CD4-positive, alpha-beta T cell treated with Interferon gamma for 1 hour (primary cell): ENCODE measurements around the gene ATAD3C.
"Not testable (repeated sequence)": the region's sequence is repeated elsewhere in the genome, so short reads cannot be mapped to it uniquely, and the experiment has no call there.

Experiments
- DNase-seq: peaks from one replicate; pipeline ENCODE4 v3.0.0-alpha.2; 2020

The ATAD3C gene

DNA sequence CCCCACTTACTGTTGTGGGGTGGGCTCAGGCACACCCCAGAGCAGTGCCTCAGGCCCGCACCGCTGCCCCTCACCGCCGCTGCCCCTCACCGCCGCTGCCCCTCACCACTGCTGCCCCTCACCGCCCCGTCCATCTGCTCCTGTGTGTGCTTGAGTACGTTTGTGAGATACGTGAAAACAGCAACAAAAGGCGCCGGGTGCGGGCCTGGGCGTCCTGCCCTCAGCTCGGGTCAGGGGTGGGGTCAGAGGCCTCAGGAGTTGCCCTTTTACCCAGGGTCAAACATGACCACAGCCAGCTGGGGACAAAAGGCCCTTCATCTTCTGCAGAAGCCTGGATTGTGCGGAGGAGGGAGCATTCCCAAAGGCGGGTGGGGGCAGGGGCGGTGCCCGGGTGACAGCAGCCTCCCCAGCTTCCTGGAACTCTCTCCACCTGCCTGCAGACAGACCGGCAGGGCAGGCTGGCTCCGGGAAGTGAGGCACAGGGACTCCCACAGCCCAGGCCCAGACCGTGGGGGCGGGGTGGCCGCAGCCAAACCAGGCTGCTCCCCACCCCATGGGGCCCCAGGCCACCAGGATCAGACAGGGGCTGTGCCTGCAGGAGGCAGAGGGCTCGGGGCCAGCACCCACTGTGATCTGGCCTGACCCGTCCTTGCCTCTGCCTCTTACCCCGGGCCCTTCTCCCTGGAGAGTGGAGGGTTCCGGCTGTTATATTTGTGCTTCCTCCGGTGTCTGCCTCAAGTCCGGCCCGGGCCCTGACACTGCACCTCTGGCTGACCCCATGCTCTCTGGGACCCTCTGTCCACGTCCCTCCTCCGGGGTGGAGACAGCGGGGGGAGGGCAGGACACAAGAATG is 16.3 kb upstream of the ATAD3C start:
- no peak for DNase-seq

DNA sequence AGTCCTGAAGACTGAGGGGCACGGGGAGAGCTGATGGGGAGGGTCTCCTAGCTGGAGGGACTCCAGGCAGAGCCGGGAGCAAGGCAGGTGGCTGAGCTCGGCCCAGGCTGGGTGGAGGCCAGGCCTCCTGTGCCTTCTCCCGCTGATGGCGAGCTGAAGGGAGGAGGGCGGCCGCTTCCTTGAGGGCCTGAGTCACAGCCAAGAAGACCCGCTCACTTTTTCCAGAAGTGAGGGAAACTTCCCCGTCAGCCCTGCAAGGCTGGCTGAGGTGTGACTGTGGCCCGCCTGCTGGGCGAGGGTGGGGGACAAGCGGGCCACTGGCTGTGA is 15.7 kb upstream of the ATAD3C start:
- DNase-seq: no peak

DNA sequence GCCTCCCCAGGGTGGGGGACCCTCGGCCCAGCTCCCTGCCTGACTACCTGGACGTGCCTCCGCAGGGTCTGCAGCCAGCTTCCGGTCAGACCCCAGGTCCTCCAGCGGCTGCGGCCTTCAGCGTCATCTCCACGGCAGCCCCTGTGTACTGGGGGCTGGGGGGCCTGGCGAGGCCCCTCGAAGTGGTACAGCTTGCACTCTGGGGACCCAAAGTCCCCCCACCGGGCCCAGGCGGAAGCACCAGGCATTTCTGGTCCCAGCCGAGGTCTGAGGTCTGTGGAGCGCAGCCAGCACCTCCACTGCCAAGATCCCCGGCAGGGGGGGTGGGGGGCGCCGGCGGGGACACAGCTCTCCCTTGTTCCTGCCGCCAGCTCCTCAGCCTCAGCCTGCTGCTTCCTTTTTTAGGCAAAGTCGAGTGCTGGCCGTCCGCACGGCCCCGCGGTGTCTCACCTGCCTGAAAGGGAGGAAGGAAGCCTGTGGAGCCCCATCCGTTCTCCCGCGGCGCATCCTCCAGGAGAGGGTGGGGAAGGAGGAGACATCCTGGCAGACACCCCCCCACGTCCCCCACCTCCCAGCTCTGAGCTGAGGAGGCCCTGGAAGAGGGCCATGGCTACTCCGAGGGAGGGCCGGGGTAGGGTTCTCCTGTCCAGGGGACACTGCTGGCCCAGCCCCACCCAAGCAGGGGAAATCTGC is 15.2 kb upstream of the ATAD3C start:
- no peak for DNase-seq

DNA sequence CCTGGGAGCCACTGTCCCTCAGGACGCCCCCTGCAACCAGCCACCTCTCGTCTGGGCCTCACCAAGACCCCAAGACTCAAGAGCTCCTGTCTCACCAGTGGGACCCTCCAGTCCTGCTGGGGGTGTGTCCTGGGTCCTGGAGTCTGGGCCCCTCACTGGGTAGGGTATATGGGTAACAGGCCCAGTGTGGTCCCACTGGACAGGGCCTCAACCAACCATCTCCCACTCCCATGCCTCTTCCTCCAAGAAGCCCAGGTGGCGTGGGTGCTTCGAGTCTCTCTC is 14.7 kb upstream of the ATAD3C start:
- DNase-seq: no peak

DNA sequence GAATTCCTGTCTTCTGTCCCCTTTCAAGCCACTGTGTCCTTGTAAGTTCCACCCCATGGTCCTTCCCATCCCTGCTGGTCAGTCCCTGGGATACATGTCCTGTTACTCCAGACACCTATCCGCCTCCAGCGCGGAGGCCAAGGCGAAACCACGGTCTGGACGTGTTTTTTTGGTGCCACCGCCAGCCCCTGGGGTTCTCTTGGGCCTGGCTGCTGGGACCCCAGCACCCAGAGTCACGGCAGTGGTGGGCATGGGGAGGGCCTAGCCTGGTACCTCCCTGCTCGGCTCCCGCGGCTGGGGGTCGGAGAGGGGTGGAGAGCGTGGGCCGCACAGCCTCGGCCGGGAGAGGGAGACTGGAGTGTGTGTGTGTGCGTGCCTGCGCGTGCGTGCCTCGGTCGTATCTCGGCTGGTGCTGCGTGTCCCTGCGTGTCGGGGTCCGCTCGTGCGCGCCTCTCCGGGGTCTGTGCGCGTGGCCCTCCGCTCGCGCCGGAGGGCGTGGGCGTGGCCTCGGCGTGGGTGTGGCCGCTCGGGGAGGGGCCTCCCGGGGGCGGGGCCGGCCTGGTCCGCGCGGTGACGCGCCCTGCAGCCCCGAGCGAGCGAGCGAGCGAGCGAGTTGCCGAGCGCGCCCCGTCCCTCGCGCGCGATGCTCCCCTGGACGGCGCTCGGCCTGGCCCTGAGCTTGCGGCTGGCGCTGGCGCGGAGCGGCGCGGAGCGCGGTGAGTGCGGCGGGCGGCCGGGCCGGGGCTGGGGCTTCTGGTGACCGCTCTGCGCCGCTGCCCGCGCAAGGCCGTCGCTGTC is 14.2 kb upstream of the ATAD3C start, which contains the start of gene VWA1:
Gene VWA1 (plus strand): TSS at position 585 of the 798 bp plus-strand sequence. CDS start 59 bp downstream, at position 644.
- peak; percentile 57 for DNase-seq

DNA sequence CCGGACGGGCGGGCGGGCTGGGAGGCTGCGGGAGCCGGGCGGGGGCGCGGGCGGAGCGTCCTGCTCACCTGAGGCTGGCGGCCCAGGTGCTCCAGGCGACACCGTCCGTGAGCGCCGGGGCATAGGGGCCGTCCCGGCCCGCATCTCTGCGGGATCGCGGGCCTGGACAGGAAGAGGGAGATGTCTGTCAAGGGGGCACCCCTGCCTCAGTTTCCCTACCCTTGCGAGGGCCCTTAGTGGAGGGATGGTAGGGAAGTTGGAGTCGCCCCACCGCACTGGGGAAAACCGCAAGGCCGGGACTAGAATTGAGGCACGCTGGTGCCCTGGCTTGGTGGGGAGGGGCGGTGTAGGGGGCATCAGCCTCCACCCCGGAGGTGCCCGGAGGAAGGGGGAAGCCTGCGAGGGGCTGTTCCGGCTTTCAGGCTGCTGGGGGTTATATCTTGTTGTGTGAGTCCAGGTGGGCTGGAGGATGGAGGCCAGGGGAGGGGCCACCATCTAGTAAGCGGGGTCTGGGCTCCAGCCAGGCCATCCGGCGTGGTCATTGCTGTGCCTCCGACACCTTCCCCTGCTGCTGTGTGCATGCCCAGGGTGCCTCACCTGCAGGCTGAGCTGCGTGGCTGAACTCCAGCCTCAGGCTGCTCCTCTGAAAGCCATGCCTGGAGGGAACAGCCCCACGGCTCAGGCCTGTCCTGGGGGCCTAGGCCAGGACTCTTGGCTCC is 13.4 kb upstream of the ATAD3C start:
- DNase-seq: no peak

DNA sequence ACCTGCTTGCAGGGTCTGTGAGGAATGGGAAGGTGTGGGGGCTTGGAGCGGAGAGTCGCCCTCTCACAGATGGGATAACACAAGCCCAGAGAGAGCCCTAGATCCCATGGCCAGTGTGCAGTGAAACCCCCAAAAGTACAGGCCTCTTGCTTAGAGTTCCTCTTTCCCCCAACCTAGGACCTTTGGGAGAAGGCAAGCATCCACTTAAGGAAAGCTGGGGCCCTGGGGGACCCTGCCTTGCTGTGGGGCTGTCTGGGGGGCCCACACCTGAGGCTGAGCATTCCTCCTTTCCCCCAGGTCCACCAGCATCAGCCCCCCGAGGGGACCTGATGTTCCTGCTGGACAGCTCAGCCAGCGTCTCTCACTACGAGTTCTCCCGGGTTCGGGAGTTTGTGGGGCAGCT is 12.9 kb upstream of the ATAD3C start:
- DNase-seq: no peak

DNA sequence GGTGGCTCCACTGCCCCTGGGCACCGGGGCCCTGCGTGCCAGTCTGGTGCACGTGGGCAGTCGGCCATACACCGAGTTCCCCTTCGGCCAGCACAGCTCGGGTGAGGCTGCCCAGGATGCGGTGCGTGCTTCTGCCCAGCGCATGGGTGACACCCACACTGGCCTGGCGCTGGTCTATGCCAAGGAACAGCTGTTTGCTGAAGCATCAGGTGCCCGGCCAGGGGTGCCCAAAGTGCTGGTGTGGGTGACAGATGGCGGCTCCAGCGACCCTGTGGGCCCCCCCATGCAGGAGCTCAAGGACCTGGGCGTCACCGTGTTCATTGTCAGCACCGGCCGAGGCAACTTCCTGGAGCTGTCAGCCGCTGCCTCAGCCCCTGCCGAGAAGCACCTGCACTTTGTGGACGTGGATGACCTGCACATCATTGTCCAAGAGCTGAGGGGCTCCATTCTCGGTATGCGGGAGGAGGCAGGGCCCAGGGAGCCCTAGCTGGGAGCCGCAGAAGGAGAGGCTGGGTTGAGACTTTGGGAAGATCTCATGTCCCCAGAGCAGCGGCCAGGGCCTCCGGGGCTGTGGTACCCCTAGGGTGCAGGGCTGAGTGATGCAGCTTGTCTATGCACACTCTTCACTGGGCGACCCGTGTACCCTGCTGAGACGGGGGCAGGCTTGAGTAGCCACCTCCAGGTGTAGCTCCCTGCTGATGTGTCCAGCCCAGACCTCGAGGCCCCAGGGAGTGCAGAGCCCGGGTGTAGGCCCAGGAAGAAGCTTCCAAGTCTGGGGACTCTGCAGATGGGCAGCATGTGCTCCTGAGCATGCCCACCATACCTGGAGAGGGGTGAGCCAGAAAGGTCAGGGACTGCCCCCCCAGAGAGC is 12.2 kb upstream of the ATAD3C start:
- DNase-seq: no peak

DNA sequence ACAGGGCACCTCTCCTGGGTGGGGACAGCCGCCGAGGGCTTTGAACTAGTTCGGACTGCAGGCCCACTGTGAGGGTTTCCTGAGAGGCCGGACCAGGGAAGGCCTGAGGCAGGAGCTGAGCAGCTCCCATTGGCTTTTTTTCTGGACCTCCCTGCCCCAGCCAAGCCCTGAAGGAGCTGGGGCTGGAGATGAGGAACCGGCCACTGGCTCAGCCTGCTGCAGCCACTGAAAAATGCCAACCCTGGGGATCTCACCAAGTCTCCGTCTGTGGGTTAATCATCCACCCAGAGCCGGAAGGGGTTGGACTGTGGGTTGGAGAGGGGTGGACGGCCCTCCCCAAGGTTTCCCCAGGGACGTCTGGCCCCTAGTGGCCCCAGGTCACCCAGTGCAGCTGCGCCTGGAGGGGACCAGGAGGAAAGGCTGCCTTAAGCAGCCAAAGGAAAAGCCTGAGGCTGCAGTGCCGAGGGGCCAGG is 11.5 kb upstream of the ATAD3C start:
- no peak for DNase-seq

DNA sequence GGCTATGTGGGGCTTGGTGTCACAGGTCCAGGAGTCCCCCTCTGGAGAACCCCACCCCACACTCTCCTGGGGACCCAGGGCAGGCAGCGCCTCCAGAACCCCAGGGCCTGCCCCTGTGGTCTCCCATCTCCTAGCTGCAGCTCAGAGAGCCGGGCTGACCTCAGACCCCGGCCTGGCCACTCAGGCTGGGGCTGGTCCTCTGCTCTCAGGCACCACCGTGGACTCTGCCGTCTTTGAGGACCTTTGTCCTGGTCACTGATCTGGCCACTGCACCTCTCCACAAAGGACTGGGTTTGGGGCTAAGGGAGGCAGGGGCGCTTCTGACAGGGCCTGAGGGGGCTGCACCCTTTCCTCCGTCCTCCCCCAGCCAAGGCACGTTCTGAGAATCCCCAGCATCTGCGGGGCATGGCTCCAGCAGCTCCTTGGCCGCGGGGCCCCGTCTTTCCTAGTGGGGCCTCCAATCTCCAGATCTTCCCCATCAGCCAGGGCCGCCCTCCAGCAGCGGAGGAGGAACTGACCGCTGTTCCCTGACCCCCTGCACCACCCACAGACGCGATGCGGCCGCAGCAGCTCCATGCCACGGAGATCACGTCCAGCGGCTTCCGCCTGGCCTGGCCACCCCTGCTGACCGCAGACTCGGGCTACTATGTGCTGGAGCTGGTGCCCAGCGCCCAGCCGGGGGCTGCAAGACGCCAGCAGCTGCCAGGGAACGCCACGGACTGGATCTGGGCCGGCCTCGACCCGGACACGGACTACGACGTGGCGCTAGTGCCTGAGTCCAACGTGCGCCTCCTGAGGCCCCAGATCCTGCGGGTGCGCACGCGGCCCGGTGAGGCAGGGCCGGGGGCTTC is 10.7 kb upstream of the ATAD3C start:
- no peak for DNase-seq

DNA sequence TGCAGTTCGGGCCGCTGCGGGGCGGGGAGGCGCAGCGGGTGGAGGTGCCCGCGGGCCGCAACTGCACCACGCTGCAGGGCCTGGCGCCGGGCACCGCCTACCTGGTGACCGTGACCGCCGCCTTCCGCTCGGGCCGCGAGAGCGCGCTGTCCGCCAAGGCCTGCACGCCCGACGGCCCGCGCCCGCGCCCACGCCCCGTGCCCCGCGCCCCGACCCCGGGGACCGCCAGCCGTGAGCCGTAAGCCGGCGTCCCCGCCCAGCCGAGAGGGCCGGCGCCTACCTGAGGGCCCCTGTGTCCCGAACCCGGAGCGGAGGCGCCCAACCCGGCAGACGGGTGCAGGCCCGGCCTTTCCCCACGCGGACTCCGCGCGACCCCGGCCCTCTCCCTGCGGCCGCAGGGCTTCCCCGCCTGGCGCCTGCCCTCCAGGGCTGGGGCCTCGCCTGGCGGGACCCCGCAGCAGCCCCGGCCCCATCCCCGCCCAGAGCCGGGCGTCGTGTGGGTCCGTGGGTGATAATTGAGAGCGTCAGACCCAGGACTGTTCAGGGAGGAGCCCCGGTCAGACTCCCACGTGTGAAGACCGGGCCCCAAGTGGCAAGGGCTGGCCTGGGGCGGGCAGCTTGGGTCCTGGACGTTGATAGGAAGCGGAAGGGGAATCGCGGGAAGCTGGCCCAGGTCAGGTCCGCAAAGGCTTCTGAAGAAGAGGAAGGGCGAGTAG is 9.8 kb upstream of the ATAD3C start:
- DNase-seq: no peak

DNA sequence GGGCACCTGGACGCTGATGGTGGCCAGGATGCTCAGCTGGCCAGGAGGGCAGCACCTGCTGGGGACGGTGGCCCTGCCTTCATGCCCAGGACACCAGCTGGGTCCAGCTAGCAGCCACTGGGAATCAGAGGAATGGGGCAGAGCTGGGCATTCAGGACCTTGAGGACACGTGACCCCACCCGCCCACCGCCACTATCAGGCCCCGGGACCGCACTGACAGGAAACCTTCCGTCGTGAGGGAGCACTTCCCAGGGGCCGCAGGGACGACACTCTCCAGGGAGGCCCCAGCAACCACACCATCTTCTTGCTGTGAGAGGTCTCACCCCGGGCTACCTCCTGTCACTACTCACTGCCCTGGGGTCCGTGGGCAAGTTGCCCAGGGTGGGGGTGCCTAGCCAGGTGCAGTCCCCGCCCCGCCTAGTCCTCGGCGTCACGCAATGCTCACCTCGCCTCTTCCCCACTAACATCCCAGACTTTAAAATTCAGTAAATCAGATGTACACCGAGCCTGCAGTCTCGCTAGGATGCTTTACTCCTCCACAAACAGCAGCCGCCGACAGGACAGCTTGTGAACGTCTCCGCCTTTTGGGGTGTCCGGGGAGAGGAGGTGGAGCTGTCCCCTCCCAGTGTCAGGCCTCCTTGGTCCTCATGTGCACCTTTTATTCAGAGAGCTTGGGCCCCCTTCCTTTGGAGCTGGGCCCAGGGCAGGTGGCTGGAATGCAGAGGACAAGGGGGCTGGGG is 9.1 kb upstream of the ATAD3C start:
- no peak for DNase-seq

DNA sequence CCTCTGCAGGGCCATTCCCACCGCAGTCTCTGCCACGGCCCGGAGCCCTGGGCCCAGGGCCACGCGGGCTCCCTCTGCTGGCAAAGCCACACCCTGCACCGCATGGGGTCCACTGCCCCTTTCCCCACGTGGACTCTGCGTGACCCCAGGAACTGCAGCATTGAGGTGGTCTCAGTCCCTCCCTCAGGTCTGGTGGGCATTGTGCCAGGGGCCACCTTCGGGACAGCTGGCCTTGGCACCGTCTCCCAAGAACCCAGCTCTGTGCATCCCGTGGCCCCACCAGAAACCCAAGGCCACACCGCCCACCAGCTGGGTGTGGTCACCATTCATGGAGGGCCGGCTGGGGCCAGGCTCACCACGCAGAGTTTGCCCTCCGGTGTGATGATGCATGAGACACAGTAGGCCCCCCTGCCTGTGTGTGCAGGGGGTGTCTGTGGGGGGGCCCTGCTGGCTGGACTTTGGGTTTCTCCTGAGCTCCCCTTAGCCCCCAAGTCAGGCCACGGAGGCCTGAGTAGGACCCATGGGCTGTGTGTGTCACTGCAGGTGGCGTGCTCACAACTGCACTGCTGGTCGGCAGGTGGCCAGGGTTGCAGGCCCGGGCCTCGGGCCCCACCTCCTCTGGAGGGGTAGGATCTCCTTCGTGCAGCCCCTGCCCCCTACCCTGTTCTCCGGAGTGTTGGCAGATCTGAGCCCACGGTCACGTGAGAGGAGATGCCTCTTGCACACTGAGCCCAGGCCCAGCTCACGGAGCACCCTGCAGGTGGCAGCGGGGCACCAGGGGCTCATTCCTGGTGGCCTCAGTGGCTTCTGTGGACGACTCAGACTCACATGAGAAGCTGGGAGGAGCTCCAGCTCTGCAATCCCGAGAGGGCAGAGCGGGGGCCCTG is 8.2 kb upstream of the ATAD3C start:
- peak; percentile 45 for DNase-seq

DNA sequence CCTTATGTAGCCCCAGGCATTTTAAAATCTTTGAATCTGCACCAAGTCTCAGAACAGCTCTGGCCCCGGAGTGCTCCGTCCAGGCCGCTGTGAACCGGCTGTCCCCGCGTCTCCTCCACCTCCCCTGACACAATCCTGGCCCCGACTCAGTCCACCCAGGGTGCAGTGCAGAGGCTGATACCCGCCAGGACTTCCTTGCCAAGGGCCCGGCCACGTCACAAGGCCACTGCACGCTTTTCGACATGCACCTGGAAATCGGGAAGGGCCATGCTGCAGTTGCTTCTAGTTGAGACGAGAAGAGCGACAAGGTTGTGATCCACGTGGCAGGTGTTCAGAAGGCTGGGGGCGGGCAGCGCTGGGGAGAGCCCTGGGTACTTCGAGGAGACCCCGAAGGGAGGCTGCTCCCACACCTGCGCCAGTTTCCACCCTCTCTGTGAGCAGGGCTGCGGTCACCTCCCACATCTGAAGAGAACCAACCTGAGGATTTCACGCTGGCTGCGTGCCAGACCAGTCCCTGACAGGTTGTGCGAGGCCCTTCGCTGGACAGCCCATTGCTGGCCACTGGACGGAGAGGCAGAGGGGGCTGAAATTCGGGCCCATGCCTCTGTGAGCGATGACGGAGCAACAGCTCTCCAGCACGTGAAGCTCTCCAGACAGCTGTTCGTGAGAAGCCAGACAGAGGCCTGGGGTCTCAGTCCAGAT is 7.3 kb upstream of the ATAD3C start:
- DNase-seq: no peak

DNA sequence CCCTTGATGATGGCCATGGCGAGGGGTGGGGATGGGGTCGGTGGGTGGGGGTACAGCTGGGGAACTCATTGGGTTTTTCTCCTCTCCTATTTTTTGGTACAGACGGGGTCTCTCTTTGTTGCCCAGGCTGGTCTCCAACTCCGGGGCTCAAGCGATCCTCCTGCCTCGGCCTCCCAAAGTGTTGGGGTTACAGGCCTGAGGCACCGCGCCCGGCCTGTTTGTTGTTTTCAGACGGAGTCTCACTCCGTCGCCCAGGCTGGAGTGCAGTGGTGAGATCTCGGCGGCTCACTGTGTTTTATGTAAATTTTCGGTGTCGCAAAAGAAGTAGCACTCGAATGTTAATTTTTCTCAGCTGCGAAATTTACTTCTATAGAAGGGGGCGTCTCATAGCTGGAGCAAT is 2.9 kb upstream of the ATAD3C start:
- not testable (repeated sequence) for DNase-seq

DNA sequence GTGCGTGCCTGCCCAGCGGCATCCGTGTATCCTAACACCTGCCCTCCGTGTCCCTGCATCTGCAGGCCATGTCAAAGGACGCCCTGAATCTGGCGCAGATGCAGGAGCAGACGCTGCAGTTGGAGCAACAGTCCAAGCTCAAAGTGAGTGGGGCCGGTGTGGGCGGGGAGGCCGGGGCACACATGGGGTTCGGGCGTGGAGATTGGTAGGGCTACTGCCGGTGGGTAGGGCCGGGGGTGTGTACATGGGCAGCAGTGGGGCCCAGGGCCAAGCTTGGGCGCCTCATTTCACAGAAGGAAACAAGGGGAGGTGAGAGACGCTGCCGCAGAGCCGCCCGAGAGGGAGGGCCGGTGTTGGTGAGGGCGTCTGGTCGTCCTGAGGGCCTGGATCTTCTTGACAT is 1.1 kb downstream of the ATAD3C start:
- not testable (repeated sequence) for DNase-seq

DNA sequence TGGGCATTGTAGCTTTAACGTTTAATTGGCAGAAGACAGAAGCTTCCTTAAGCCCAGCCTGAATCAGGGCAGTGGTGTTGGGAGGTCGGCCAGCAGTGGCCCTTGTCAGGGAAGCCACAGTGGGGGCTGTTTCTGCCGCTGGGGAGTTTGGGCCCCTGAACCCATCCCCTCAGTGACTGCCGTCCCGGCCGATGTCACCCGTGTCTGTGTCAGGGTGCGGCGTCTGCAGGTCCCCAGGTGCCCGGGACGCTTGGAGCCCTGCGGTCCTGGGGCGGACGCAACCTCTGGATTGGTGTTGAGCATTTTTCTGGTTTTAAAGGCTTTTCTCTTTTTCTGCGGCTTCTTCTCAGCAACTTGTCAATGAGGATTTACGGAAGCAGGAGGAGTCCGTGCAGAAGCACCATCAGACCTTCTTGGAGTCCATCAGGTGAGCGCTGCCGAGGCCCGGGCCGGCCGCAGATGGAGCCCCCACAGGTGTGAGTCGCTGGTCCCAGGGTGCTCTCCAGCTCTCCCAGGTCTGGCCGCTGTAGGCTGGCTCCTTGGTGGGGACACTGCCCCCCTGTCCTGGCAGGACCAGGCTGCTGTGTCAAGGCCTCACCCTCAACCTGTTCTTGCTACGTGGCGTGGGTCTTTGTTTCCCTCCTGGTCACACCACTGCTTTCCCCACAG is 2.3 kb downstream of the ATAD3C start:
- no peak for DNase-seq
